GM19395 (cell line): Measurements from ENCODE around the gene NELL2.
"Not testable (repeated sequence)": the region's sequence is repeated elsewhere in the genome, so short reads cannot be mapped to it uniquely, and the experiment has no call there.

Source experiments
- ATAC-seq: cut with Tn5 transposase; IDR thresholded peaks from one replicate; pipeline ENCODE4 v1.9.1; 2021; ENCODE audit warnings: mild to moderate bottlenecking, moderate library complexity; ENCODE audit not compliant: unreplicated experiment

Gene NELL2

DNA sequence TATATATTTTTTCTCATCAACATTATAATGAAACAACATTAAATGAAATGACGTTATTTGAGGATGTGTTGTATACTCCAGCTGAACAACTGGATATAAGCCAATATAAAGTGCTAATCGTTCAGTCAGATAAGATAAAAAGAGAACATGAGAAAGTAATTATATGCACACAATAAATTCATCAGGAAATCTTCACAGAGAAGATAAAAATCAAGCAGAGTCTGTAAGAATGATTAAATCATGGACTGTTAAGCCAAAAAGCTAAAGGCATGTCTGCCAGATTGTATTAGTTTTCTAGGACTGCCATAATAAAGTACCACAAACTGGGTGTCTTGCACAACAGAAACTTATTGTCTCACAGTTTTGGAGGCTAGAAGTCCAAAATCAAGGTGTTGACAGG is 178.6 kb downstream of the NELL2 start:
- ATAC-seq = no peak

DNA sequence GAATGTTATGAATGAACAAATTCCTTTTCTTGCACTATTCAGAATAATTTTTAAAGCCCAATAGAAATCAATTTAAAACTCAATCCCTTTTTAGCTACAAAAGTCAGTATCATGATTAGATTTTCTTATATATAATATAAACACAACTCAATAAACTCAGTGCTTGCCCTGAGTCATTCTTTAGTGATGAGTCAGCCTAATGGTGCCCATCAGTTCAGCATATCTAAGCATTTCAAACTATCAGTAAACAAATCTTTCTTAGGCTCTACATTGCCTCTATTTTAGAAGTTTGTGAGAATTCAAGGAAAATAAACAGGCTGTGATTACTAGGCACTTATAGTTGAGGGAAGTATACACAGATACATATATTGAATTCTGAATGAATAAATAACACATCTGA is 179.6 kb downstream of the NELL2 start:
- ATAC-seq = no peak

DNA sequence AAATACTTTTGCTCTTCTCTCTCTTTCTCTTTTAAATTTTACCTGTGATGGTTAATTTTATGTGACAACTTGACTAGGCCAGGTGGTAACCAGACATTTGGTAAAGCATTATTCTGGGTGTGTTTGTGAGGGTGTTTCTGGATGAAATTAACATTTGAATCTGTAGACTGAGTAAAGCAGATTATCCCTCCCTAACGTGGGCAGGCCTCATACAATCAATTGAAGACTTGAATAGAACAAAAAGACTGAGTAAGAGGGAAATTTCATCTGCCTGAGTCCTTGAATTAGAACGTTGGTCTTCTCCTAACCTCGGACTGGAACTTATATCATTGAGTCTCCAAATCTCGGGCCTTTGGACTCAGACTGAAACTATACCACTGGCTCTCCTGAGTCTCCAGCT is 182.1 kb downstream of the NELL2 start:
- no peak for ATAC-seq

DNA sequence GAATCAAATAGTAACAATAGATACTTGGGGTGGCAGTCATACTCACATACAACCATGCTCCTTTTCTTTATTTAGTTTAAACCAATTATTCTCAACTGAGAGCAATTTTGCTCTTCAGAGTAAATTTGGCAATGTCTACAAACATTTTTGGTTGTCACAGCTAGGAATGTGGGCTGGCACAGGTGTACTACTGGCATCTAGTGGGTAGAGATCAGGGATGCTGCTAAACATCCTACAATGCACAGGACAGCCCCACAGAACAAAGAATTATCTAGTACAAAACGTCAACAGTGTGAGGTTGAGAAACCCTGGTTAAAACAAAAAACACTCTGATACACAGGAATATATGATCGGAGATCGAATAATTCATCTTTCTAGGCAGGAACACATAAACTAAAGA is 186.5 kb downstream of the NELL2 start:
- ATAC-seq = no peak

DNA sequence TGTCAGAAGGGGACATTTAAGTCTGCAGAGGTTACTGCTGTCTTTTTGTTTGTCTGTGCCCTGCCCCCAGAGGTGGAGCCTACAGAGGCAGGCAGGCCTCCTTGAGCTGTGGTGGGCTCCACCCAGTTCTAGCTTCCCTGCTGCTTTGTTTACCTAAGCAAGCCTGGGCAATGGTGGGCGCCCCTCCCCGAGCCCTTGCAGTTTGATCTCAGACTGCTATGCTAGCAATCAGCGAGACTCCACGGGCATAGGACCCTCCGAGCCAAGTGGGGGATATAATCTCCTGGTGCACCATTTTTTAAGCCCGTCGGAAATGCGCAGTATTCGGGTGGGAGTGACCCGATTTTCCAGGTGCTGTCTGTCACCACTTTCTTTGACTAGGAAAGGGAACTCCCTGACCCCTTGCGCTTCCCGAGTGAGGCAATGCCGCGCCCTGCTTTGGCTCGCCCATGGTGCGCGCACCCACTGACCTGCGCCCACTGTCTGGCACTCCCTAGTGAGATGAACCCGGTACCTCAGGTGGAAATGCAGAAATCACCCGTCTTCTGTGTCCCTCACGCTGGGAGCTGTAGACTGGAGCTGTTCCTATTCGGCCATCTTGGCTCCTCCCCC is 189.2 kb downstream of the NELL2 start:
- not testable (repeated sequence) for ATAC-seq

GRCh38 chr12:44677724-44678123 is 198.4 kb downstream of the NELL2 start:
- no peak for ATAC-seq

- no peak for ATAC-seq
Observed at GRCh38 chr12:44674875-44675274, 201.2 kb downstream of the NELL2 start.

GRCh38 chr12:44673811-44674210 is 202.3 kb downstream of the NELL2 start:
- no peak for ATAC-seq

DNA sequence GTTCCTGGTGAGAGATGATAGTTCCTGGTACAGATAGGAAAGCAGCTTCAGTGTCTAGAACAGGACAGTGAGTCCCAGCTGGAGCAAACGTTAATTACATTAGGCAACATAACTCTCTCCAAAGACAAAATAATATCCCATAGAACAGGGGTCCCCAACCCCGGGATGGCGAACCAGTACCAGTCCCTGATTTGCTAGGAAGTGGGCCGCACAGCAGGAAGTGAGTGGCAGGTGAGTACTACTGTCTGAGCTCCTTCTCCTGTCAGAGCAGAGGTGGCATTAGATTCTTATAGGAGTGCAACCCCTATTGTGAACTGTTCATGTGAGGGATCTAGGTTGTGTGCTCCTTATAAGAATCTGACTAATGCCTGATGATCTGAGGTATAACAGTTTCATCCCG is 204.1 kb downstream of the NELL2 start:
- ATAC-seq = no peak

- ATAC-seq = no peak
Observed at GRCh38 chr12:44668443-44668842, 207.7 kb downstream of the NELL2 start.

GRCh38 chr12:44667461-44667860 is 208.7 kb downstream of the NELL2 start:
- ATAC-seq = no peak

GRCh38 chr12:44663291-44663690 is 212.8 kb downstream of the NELL2 start:
- no peak for ATAC-seq

GRCh38 chr12:44655846-44656245 is 220.3 kb downstream of the NELL2 start:
- ATAC-seq = no peak

- no peak for ATAC-seq
Observed at GRCh38 chr12:44654646-44655639, 221.2 kb downstream of the NELL2 start.

- no peak for ATAC-seq
Observed at GRCh38 chr12:44653861-44654527, 222.1 kb downstream of the NELL2 start.

GRCh38 chr12:44649693-44650092 is 226.4 kb downstream of the NELL2 start:
- no peak for ATAC-seq

DNA sequence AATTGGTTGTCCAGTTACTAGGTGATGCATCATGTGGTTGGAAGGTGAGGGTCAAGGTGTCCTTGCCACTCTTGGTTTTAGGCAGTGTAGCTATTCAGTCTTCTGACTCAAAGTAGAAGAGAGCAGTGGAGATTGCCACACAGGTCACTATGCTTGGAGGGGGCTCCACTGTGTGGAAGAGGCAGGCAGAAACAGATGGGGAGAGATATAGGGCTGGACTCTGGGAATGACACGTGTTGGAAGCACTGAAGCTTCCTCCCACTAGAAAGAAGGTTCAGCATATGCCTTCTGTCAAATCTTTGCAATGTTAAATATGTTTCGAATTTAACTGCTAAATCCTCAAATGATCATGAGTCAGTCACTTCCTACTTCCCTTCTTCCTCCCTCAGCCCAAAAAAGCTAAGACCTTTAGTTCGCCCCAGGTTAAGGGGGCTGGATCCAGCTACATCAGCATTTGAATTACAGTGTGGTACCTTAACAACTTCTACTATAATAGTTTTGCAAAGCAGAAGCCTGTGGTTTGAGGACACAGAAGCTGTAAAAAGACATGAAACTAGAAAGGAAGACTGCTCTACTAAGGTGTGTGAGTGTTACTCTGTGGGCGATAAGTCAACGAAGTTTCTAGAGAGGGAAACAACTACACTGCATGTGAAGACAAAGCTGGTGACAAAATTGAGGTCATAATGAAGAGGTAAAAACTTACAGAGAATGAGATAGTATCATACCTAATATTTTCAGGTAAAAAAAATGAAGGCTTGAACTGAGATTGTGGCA is 228.0 kb downstream of the NELL2 start:
- no peak for ATAC-seq

- ATAC-seq = no peak
Observed at GRCh38 chr12:44640427-44641190, 235.5 kb downstream of the NELL2 start.

- ATAC-seq = no peak
Observed at GRCh38 chr12:44637875-44638274, 238.2 kb downstream of the NELL2 start.

GRCh38 chr12:44628180-44628579 is 247.9 kb downstream of the NELL2 start:
- no peak for ATAC-seq
